WTC11 (cell line): Measurements from ENCODE around the gene NKAP.

Experiments used
- ATF2 ChIP-seq: sonication (generic); formaldehyde crosslinking; IDR thresholded peaks from 2 replicates; pipeline ENCODE4 v1.8.1; 2022; ENCODE audit warnings: low read depth, missing genetic modification reagents, borderline replicate concordance
- CREB1 ChIP-seq: sonication (generic); formaldehyde crosslinking; IDR thresholded peaks from 2 replicates; pipeline ENCODE4 v1.8.0; 2023; ENCODE audit warnings: mild to moderate bottlenecking, missing genetic modification reagents
- E2F4 ChIP-seq: sonication (generic); formaldehyde crosslinking; IDR thresholded peaks from 2 replicates; pipeline ENCODE4 v1.8.1; 2022; ENCODE audit warnings: low read depth, mild to moderate bottlenecking, moderate library complexity, missing genetic modification reagents, borderline replicate concordance
- ETV6 ChIP-seq: sonication (generic); formaldehyde crosslinking; IDR thresholded peaks from 2 replicates; pipeline ENCODE4 v1.8.1; 2022; ENCODE audit warnings: mild to moderate bottlenecking, missing genetic modification reagents
- JUN ChIP-seq: sonication (generic); formaldehyde crosslinking; IDR thresholded peaks from 2 replicates; pipeline ENCODE4 v1.8.0; 2023; ENCODE audit warnings: mild to moderate bottlenecking, missing genetic modification reagents
- MAX ChIP-seq: sonication (generic); formaldehyde crosslinking; IDR thresholded peaks from 2 replicates; pipeline ENCODE4 v1.8.0; 2022; ENCODE audit warnings: mild to moderate bottlenecking, missing genetic modification reagents
- RELA ChIP-seq: sonication (generic); formaldehyde crosslinking; IDR thresholded peaks from 2 replicates; pipeline ENCODE4 v1.8.1; 2022; ENCODE audit warnings: missing genetic modification reagents, mild to moderate bottlenecking, borderline replicate concordance
- SP1 ChIP-seq: sonication (generic); formaldehyde crosslinking; conservative IDR thresholded peaks from 2 replicates; pipeline ENCODE4 v1.8.1; 2022; ENCODE audit warnings: missing genetic modification reagents
- TEAD4 ChIP-seq: sonication (generic); formaldehyde crosslinking; IDR thresholded peaks from 2 replicates; pipeline ENCODE4 v1.8.0; 2022; ENCODE audit warnings: mild to moderate bottlenecking, missing genetic modification reagents
- ZMAT4 ChIP-seq: fragments of 250-450 bp; sonication (Bioruptor Pico); IDR thresholded peaks from 2 replicates; pipeline ENCODE4 v1.9.0; 2021; ENCODE audit warnings: mild to moderate bottlenecking
- TF ChIP-seq, protein P1 (sequence below): fragments of 200-600 bp; IDR thresholded peaks from 2 replicates; pipeline ENCODE4 v1.8.0; 2022; ENCODE audit warnings: antibody characterized with exemption
- TF ChIP-seq, protein P2 (sequence below): sonication (generic); formaldehyde crosslinking; IDR thresholded peaks from 2 replicates; pipeline ENCODE4 v1.8.1; 2023; ENCODE audit warnings: mild to moderate bottlenecking, missing genetic modification reagents, moderate library complexity
- TF ChIP-seq, protein P3 (sequence below): fragments of 250-450 bp; sonication (Bioruptor Pico); IDR thresholded peaks from 2 replicates; pipeline ENCODE4 v2.1.2; 2022; ENCODE audit warnings: mild to moderate bottlenecking, moderate library complexity

GRCh38 chrX:119982145-119982544 is 38.6 kb upstream of the NKAP start:
- TF ChIP-seq JUN (CRISPR knock-in tag), result no peak
- TF ChIP-seq, protein P1, sequence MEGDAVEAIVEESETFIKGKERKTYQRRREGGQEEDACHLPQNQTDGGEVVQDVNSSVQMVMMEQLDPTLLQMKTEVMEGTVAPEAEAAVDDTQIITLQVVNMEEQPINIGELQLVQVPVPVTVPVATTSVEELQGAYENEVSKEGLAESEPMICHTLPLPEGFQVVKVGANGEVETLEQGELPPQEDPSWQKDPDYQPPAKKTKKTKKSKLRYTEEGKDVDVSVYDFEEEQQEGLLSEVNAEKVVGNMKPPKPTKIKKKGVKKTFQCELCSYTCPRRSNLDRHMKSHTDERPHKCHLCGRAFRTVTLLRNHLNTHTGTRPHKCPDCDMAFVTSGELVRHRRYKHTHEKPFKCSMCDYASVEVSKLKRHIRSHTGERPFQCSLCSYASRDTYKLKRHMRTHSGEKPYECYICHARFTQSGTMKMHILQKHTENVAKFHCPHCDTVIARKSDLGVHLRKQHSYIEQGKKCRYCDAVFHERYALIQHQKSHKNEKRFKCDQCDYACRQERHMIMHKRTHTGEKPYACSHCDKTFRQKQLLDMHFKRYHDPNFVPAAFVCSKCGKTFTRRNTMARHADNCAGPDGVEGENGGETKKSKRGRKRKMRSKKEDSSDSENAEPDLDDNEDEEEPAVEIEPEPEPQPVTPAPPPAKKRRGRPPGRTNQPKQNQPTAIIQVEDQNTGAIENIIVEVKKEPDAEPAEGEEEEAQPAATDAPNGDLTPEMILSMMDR, result no peak
- TF ChIP-seq ZMAT4 (CRISPR knock-in tag), result no peak
- no peak for TF ChIP-seq E2F4 (CRISPR knock-in tag)
- TF ChIP-seq CREB1 (CRISPR knock-in tag), result no peak
- no peak for TF ChIP-seq MAX
- TF ChIP-seq TEAD4 (CRISPR knock-in tag), result no peak
- TF ChIP-seq, protein P2, sequence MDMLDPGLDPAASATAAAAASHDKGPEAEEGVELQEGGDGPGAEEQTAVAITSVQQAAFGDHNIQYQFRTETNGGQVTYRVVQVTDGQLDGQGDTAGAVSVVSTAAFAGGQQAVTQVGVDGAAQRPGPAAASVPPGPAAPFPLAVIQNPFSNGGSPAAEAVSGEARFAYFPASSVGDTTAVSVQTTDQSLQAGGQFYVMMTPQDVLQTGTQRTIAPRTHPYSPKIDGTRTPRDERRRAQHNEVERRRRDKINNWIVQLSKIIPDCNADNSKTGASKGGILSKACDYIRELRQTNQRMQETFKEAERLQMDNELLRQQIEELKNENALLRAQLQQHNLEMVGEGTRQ, result no peak
- TF ChIP-seq SP1 (CRISPR knock-in tag), result no peak
- no peak for TF ChIP-seq RELA (CRISPR knock-in tag)
- TF ChIP-seq ETV6 (CRISPR knock-in tag), result no peak
- TF ChIP-seq, protein P3, sequence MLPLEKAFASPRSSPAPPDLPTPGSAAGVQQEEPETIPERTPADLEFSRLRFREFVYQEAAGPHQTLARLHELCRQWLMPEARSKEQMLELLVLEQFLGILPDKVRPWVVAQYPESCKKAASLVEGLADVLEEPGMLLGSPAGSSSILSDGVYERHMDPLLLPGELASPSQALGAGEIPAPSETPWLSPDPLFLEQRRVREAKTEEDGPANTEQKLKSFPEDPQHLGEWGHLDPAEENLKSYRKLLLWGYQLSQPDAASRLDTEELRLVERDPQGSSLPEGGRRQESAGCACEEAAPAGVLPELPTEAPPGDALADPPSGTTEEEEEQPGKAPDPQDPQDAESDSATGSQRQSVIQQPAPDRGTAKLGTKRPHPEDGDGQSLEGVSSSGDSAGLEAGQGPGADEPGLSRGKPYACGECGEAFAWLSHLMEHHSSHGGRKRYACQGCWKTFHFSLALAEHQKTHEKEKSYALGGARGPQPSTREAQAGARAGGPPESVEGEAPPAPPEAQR (CRISPR knock-in tag), result no peak
- TF ChIP-seq ATF2 (CRISPR knock-in tag), result no peak
